Stimulated activated CD8-positive, alpha-beta memory T cell treated with anti-CD3 and anti-CD28 coated beads, Interleukin-7, amount 100 ng/mL, for 1 hour (primary cell): ENCODE measurements around the gene TRPV3.
A peak's percentile ranks its signal among the peaks of the same experiment; 100 is the strongest.
"Not testable (repeated sequence)": the region's sequence is repeated elsewhere in the genome, so short reads cannot be mapped to it uniquely, and the experiment has no call there.

ENCODE experiments used
- DNase-seq, 2 donors: peaks; one replicate each; pipeline ENCODE4 v3.0.0-alpha.2; 2020; ENCODE audit warnings: low read depth in 2 of 2

The TRPV3 gene

DNA sequence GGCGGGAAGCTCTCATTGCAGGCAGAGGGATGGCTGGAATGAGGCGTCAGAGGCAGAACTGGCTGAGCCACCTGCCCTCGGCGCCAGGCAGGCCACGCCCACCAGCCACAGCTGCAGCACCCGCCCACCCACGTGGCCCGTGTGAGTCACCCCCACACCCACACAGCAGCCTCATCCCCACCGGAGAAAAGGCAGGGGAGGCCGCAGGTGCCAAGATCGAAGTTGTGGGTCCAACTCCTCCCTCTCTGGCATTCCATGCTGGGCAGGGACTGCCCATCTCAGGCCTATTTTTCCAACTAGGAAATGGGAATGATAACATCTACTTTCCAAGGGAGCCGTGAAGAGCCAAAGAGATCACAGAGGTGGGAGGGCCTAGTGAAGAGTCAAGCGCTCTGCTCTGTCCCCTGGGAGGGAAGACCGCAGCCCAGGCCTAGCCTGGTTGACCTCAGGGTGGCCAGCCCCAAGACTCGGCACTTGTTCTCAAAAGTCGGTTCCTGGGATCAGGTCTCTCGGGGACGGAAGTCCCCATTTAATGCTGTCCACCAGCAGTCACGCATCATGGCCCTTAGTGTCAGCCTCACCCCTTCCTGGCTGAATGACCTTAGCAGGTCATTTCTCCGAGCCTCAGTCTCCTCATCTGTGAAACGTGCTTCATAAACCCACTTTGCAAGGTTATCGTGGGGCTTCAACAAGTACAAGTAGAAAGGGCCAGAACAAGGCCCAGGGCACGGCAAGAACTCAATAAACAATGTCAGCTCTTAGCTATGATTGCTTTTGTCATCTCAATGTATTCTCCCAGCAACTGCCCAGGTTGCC, at the start of gene TRPV3:
Gene TRPV3, minus strand, starts transcription at position 45 of the 816 bp plus-strand sequence. CDS start 2,962 bp downstream, outside the sequence.
- DNase-seq = peak in 1 of 2 donors; percentile 21

DNA sequence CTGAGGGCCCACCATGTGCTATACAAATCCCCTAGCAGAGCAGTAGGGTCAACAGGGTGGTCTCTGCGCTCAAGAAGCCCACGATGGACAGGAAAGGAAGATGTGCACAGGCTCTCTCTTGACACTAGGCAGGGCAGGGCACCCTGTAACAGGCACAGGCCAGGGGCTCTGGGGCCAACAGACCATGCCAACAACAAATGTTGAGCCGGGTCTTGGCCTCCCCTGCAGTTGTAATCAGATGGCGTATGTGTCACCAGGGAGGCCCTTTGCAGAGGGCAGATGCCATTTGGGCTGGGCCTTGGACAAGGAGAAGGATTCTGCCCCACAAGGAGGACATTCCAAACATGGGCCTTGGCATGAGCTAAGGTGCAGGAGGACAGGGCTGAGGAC, 46.3 kb upstream of the TRPV3 start:
- no peak for DNase-seq

DNA sequence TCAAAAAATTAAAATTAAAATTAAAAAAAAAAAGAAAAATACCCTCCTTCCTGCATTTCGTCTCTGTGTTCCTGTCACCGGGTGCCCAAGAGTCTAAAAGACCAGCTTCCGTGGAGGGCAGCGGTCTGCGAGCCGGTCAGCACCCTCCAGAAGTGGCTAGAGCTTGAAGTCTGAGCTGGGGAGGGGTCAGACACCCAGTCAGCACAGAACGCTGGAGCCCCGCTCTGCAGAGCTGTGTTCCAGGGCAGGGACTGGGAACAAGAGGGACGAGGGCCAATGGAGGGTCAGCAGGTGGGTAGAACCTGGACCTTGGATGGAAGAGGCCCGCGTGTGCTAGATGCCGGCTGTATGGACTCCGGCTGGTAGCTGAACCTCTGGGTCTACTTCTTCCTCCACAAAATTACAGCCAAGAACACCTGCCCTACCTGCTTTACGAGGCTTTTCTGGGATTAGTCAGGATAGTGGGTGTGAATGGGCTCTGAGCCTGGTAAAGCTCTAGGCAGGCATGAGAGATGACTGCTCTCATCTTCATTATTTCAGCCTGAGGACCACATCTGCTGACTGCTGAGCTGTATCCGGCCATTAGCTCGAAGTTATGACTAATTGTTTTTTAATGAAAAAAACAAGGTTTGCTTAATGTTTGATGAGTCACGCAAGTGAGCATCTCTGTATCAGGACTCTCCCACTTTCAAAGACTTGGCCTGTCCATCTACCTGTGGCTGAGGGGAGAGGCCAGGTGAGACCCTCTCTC, 45.7 kb upstream of the TRPV3 start:
- DNase-seq = no peak

DNA sequence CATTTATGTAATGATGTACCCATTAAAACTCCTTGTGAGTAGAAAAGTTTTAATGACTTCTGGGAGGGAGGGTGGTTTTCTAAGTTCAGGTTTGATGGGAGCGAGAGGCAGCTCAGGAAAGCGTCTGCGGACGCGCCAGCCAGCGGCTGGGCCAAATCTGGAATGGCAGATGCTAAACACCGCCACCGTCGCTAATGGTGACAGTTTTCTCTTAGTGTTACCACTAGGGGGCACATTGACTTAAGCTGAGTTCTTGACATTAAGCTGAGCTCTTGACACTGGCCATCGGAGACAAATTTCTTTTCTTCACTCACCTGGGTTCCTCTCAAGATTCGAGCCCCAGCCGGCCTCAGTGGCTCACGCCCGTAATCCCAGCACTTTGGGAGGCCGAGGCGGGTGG, 44.9 kb upstream of the TRPV3 start:
- DNase-seq = no peak

DNA sequence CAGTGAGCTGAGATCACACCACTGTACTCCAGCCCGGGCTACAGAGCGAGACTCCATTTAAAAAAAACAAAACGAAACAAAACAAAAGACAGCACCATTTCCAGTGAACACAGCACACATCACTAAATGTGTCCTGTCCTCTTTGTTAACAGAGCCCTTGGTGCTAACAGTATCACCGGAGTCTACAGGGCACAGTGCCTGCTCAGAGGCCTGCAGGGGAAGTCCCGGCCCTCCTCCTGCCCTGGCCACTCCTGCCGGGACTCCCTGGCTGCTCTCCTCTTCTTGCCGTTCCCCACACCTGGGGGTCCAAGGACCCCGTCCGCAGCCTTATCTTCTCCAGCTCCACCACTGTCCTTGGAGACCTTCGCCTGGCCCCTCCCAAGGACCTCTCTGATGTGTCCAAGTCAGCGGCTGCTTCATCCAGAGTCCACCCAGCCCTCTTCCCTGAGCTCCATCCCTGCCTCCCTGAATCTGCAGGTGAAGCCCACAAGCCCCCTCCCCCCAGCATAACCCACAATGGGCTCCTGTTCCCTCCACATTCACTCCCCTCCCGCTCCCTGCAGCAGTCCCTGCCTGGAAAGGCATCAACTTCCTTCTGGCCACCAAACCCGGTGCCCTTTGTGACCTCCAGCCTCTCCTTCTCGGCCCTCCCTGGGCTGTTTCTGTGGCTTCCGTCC, 43.1 kb upstream of the TRPV3 start:
- no peak for DNase-seq

DNA sequence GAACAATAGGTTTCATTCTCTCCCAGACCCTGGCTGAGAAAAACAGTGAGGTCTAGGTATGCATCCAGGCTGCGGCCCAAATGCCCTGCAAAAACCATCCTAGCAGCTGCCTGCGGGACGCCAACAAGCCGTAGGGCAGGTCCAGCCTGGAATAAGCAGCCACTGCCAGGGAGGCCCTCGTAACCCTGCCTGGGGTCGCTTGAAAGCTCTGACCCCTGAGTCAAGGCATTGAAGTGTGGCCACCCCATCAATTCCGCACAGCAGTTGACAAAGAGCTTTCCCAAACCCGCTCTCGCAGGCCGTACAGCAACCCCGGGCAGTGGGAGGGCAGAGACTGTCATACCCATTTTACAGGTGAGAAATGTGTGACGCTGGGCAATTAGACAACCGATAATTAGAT, 40.5 kb upstream of the TRPV3 start:
- no peak for DNase-seq

DNA sequence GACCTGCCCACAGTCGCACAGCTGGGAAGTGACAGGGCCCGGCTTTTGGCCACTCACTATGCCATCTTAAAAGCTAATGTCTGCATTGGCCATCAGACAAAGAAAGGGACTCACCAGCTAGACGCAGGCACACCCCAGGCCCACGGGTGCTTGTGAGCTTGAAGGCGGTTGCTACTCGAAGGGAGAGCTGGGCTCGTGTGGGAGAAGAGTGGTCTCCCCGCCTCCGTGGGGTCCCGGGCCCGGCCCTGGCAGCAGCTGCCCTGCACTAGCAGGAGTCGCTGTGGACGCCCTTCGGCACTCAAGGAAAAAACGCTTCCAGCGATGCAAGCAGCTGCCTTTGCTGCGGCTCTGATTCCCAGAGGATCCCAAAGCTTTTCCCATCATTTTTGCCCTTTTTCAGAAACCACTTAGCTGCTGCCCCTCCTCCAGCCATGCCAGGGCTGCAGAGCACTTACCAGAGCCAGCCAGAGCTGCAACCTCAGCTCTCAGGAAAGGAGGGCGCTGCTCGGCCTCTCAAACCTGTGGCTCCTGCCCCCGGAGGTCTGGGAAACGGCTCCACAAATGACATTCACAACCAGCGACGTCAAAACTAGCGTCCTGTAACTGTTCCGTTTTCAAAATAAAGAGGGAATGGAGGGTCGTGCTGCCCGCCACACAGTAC, 39.3 kb upstream of the TRPV3 start:
- DNase-seq = no peak

DNA sequence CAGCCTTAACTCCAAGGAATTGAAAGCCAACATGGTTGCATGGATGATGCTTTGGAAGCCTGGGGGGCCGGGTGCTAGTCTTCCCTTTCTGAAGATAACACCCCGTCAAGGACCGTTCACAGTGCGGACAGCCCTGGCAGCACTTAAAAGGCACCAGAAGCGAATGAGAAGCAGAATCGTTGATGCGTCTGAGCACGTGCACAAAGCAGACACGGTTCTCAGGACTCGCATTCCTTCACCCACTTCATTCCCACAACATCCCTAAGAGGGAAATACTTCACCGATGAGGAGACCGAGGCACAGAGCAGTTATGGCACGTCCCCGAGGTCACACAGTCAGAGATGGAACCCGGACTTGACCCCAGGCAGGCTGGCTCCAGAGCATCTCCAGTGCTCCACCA, 37.4 kb upstream of the TRPV3 start:
- no peak for DNase-seq

DNA sequence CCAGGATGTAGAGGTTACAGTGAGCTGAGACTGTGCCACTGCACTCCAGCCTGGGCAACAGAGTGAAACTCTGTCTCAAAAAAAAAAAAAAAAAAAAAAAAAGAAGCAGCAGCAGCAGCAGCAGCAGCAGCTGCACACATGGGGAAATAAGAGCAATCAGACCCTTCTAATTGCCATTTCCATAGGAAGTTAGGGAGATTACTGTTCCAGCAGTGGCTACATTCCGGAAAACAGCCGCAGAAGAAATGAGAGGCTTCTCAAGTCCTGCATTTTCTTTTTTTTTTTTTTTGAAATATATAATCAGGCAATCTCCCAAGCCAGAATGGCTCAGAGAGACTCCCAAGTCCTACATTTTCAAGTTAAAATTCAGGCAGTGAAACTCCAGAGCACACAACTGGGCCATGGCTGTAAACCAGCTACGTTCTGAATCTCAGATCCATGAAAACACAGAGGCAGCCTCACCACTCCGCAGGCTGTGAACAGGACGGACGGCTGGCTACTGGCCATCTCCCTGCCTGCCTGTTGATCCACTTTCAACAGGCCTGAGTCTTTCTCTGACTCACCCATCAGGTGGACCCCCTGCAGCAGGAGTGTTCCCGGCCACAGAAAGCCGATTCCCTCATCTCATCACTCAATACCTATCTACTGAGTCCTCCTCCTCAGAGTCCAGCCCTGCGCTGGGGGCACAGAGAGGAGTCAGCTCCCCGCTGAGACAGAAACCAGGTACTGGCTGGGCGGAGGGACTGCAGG, 36.6 kb upstream of the TRPV3 start:
- DNase-seq = no peak

DNA sequence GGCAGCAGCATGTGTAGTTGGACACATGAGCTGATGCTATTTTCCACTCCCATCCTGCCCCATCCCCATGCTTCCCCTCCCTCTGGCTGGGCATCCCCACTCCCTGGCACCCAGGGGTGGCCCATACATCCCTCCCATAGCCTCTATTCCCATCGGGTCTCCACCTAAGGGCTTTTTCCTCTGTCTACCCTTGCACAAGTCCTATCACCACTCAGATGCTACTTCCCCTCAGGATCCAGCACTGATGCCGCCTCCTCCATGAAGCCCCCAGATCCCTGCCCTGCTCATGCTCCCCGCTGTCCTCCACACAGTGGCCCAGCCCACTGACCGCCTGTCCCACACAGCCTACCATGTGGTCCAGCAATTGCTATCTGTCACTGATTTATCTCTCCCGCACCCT, 35.8 kb upstream of the TRPV3 start:
- DNase-seq = no peak

DNA sequence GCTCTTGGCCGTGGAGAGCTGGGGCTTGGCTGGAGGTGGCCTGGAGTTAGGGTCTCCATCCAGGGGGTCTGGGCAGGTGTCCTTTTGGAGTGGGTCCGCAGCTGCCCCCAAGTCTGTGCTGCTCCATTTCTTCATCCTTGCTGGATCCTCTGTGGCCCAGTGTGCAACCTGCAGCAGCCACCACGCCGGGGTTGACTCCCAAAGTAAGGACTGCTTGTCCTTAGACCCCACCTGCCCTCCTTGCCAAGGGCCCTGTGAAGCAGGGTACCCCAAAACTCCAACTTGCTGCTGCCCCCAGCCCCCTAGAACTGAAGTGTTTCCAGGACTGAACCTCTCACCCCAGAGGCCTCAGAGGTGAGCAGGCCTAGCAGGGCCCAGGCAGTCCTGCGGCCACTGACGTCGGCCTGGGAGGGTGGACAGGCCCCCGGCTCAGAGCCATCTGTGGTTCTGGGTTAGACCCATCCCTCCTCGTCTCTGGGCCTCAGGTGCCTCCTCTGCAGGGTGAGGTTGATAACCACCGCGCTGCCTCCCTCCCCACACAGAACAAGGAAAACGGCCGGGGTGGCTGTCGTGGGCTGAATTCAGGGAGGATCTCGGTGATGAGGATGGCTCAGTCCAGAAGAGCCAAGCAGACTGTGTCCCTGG, 34.7 kb upstream of the TRPV3 start:
- DNase-seq = no peak

DNA sequence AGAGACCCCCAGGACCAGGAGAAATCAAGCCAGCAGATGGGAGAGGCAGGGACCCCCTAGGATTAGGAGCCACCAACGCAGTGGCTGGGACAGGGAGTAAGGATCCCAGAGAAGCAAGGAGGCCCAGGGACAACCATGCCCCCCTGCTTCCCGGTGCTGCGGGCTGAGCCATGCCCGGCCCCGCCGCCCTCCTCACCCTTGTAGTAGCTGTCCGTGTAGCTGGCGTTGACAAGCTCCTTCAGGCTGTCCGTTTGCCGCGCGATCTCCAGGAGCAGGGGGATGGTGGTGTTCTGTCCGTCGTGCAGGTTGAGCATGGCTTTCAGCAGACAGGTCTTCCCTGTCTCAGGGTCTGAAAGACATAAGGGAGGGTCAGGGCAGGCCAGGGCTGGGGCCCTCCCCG, 33.2 kb upstream of the TRPV3 start:
- DNase-seq = no peak

DNA sequence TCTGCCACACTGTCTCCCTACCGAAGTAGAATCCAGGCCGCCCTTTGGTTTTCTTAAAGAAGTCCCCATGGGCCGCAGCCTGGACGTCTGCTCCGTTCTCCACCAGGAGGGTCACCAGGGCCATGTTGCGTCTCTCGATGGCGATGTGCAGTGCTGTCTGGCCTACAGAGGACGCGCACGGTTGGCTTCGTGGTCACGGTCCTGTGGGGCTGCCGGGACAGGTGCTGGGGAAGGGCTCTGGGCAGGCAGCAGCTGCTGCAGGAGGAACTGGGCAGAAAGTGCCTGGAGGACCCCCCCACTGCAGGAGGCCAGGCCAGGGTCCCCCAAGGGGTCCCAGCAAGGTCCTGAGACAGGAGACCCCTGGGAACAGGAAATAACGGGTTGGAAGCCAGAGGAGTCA, 32.6 kb upstream of the TRPV3 start:
- DNase-seq = no peak

DNA sequence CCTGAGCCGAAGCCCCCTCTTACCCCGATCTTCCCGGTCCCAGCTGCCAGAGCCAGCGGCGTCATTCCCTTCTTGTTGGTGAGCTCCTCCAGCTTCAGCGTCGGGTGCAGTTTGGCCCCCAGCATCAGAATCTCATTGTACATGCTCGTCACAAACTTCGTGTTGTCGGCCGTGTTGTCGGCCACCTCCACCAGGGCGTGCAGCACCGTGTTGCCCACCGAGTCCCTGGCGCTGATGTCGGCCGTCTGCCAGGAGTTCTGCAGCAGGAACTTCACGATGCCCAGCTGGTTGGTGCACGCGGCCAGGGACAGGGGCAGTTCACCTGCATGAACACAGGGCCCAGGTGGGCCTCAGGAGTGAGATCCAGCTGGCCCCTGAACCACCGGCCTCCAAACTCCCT, 32.2 kb upstream of the TRPV3 start:
- no peak for DNase-seq

DNA sequence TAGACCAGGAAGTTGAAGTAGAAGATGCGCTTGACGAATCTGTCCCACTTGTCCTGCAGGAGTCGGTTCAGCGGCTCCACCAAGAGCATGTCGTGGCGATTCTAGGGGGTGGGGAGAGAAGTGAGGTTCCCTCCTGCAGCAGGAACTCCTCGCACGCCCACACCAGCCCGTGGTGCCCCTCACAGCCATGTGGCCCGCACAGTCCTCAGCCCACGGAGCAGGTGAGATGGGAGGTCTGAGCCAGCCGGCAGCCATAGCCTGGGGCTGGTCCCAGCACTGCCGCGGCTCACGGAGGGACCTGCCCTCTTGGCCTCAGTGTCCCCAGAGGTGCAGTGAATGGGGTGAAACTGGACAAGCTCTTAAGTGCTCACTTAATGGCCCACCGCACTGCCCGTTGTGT, 28.2 kb upstream of the TRPV3 start:
- DNase-seq = no peak

DNA sequence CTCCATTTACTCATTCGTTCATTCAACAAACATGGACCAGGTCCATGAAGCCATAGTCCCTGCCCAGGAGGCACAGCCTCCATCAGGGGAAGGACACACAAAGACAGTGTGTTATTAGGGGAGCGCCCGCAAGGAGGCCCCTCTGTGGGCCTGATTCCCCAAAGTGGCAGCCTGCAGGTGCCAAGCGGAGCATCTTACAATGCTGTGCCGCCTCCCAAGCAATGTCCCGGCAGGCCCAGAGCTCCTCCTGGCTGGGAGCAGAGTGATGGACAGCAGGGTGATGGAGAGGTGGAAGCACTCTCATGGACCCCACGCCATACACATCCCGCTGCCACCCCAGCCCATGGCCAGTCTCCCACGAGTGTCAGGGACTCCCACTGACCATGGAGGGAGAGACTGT, 25.8 kb upstream of the TRPV3 start:
- no peak for DNase-seq

DNA sequence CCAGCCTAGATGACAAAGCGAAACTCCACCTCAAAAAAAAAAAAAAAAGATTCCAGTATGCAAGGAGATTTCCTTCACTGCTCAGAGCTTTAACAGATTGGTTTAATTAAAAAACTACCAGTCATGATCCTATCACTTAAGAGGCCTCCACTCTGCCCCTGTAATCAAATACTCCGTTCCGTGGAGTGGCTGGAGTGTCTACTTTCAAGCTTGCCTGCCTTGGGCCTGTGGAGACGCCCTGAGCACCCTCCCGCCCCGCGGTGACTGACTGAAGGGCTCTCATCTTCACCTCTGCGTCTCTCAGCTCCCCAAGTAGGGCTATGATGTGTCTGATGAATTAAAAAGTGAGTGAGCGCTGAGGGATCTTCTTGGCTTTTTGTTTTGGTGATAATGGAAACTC, 25.3 kb upstream of the TRPV3 start:
- DNase-seq = no peak

DNA sequence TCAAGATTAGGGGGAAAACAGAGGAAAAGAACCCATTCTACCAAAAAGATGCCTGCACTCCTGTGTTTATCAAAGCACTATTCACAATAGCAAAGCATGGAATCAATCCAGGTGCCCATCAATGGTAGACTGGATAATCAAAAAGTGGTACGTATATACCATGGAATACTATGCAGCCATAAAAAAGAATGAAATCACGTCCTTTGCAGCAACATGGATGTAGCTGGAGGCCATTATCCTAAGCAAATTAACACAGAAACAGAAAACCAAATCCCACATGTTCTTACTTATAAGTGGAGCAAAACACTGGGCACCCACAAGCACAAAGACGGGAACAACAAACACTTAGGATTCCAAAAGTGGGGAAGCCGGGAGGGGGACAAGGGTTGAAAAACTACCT, 21.1 kb upstream of the TRPV3 start:
- not testable (repeated sequence) for DNase-seq

DNA sequence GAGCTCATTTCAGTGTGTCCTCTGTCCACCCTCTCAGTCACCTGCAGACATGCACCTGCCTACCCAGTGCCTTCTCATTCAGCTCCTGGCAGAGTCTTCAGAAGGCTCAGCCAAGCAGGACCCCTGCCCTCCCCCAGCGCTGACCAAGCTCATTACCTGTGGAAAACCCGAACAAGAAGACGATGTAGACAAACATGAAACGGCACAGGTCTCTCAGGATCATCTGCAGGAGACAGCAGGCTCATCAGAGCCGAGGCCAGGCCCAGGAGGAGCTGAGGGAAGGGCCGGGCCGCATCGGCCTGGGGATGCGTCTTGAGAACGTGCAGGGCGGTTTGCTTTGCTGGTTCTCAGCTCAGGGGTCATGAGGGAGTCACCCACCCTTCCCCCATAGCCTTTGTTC, 19.4 kb upstream of the TRPV3 start:
- no peak for DNase-seq

DNA sequence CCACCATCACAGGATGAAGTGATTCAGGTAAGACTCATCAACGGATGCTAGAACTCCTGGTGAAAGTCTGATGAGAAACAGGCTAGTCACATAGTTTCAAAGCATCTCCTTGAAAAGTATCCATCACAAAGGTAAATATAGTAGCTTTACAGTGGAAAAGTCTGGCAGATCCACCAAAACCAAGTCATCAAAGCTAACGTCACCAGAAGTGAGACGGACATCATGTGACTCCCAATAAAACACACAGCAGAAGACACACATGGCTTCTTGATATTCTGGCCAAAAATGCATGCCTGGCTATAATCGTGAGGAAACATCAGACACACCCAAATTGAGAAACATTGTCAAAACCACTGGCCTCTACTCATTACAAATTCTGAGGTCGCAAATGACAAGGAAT, 17.9 kb upstream of the TRPV3 start:
- DNase-seq = no peak

DNA sequence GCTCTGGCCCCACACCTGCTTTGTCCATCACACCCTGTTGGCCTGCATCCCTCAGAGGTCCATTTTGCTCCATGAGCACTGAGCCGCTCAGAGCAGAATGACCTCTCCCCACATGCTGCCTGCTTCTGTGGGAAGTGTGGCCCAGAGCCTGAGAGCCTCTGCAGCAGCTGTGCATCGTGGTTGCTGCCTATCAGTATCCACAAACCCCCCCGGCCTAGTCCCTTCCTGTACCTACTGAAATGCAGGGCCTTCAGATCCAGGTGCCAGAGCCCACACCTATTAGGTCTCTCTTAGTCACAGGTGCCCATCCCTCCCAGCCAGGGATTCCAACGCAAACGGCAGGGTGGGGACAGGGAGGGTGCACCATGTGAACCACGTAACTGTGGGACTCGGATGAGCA, 16.6 kb upstream of the TRPV3 start:
- no peak for DNase-seq
